Common myeloid progenitor, CD34-positive (primary cell): ENCODE measurements around the gene PRDM11.
"Not testable (repeated sequence)": the region's sequence is repeated elsewhere in the genome, so short reads cannot be mapped to it uniquely, and the experiment has no call there.

Source experiments
- CTCF ChIA-PET: fragments of 350-600 bp; sonication (Branson Sonifier 250); formaldehyde crosslinking; loops from one replicate; lab custom pipeline; 2021; ENCODE audit warnings: antibody characterized with exemption; lab: Charles Lee
- POLR2A ChIA-PET: fragments of 350-600 bp; sonication (Branson Sonifier 250); formaldehyde crosslinking; loops from one replicate; lab custom pipeline; 2021; ENCODE audit warnings: antibody characterized with exemption; lab: Charles Lee
- DNase-seq, 3 donors: peaks; one replicate each; pipeline versions ENCODE4 v3.0.0 to v3.0.0-alpha.2; 2013
- H3K27ac ChIP-seq, 2 experiments: 1 replicate in 1 of 2; 2 replicates in 1 of 2; pipeline ENCODE4 v1.7.0; 2013; ENCODE audit warnings: inconsistent platforms in 2 of 2, low read length in 2 of 2, mild to moderate bottlenecking in 2 of 2, low read depth in 1 of 2, moderate library complexity in 1 of 2; ENCODE audit not compliant: severe bottlenecking in 2 of 2, insufficient read depth in 1 of 2, poor library complexity in 1 of 2
- H3K27me3 ChIP-seq, 5 experiments: replicated peaks in 2 of 5; 1 replicate in 3 of 5; 2 replicates in 2 of 5; pipeline versions ENCODE4 v1.6.1 to v1.7.0; 2013; ENCODE audit warnings: low read length in 4 of 5, mild to moderate bottlenecking in 2 of 5, moderate library complexity in 2 of 5, inconsistent platforms in 1 of 5; ENCODE audit not compliant: insufficient read depth in 5 of 5, control insufficient read depth in 4 of 5
- H3K36me3 ChIP-seq, 4 experiments: 1 replicate in 2 of 4; 2 replicates in 2 of 4; pipeline versions ENCODE4 v1.6.1 to v1.7.0; 2013; ENCODE audit warnings: low read length in 3 of 4, control low read depth in 1 of 4, mild to moderate bottlenecking in 1 of 4; ENCODE audit not compliant: control insufficient read depth in 4 of 4, insufficient read depth in 4 of 4
- H3K4me1 ChIP-seq, 4 experiments: 1 replicate in 3 of 4; 2 replicates in 1 of 4; pipeline versions ENCODE4 v1.6.1 to v1.7.1; 2013; ENCODE audit warnings: low read length in 3 of 4, mild to moderate bottlenecking in 3 of 4, control low read depth in 1 of 4, inconsistent platforms in 1 of 4, moderate library complexity in 1 of 4; ENCODE audit not compliant: control insufficient read depth in 4 of 4, insufficient read depth in 4 of 4; ENCODE audit errors: control extremely low read depth in 1 of 4
- H3K4me3 ChIP-seq, 7 experiments: 1 replicate in 4 of 7; 2 replicates in 3 of 7; pipeline versions ENCODE4 v1.5.1 to v1.7.0; 2013; ENCODE audit warnings: mild to moderate bottlenecking in 7 of 7, low read length in 6 of 7, moderate library complexity in 6 of 7, inconsistent platforms in 2 of 7, low read depth in 2 of 7, control low read depth in 1 of 7; ENCODE audit not compliant: insufficient read depth in 4 of 7, control insufficient read depth in 1 of 7; ENCODE audit errors: extremely low read depth in 1 of 7
- H3K9me3 ChIP-seq, 5 experiments: 1 replicate in 4 of 5; 2 replicates in 1 of 5; pipeline versions ENCODE4 v1.6.1 to v1.7.1; 2013; ENCODE audit warnings: low read length in 4 of 5, mild to moderate bottlenecking in 2 of 5, inconsistent platforms in 1 of 5, low read depth in 1 of 5, moderate library complexity in 1 of 5; ENCODE audit not compliant: control insufficient read depth in 4 of 5, insufficient read depth in 2 of 5; ENCODE audit errors: control extremely low read depth in 1 of 5
- WGBS: methylation state at CpG from one replicate; pipeline ENCODE4 v1.1.5; 2013; ENCODE audit not compliant: insufficient coverage; 5-methylcytosine and 5-hydroxymethylcytosine counted together

Gene PRDM11

DNA sequence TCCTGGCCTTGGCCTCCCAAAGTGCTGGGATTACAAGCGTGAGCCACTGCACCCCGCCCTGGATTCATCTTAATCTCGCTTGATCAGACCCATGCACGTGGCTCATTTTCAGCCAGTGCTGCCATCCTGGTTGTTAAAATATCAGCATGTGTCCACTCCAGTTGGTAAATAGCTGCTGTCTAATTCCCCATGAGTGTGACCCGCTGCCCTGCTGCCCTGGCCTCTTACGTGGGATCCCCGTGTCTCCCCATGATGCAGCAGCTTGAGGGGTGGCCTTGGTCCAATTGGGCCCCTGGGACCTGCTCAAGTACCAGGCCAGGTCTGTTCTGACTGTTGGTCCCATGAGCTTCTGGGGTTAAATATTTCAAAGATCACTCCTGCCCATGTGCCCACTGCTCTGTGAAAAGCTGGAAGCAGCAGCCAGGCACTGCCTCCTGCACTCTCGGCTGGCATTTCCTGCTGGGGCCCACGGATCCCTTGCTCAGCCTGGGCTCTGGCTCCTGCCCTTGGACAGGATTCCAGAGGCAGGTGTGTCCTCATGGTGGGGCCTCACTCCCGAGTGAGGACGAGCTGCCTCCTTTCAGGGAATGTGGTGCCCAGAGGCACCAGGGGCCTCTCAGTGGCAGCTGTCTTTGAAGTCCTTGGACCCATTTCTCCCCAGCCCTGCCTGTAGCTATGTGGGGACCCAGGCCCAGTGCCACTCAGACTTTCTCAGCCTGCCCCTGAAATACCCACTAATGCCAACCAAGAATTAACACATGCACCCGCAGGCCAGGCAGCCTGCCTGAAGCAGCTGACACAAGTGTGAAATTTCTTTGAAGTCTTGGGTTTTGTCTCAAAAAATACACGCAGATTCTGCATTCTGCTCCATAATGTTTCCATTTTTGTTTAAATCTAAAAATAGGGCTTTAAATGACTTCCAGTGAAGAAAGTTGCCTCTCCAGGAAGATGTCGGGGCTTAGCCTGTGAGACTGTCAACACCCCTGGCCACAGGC lies 38.1 kb upstream of the PRDM11 start:
- 93% methylated on average over 13 of the region's 14 CpGs for WGBS
- CTCF ChIA-PET = interaction anchor here (0.9 to 29.2 kb wide), 14 partner anchors 10 to 232 kb away, joined by 3 to 1197 read pairs (median 4); no protein-coding TSS in a partner anchor
- Histone ChIP-seq H3K36me3 (no peaks in the 10 kb centered on the region), H3K4me1 (peaks cover 0 to 7% (median 0%) of the 10 kb centered on the region in 4 experiments), H3K27me3 (peaks cover 0 to 3% (median 0%) of the 10 kb centered on the region in 5 experiments), H3K27ac (no peak overlapping the region), H3K9me3 (no peaks in the 10 kb centered on the region), H3K4me3 (no peak overlapping the region)
- DNase-seq = no peak
- POLR2A ChIA-PET = no interaction called here

- no peak for DNase-seq
- ChIA-PET POLR2A (no interaction called here), CTCF (interaction anchor here (1.0 to 29.2 kb wide), 15 partner anchors 33 to 223 kb away, joined by 3 to 1197 read pairs (median 4); no protein-coding TSS in a partner anchor)
- peaks cover 0 to 7% (median 0%) of the 10 kb centered on the region in 4 experiments for H3K4me1 ChIP-seq
- H3K9me3 ChIP-seq = no peaks in the 10 kb centered on the region
- WGBS = 67% methylated on average over 2 of the region's 3 CpGs
- H3K4me3 ChIP-seq = no peak overlapping the region
- no peak overlapping the region for H3K27ac ChIP-seq
- peaks cover 0 to 3% (median 0%) of the 10 kb centered on the region in 5 experiments for H3K27me3 ChIP-seq
- H3K36me3 ChIP-seq = no peaks in the 10 kb centered on the region
Observed at GRCh38 chr11:45109400-45109799, 37.0 kb upstream of the PRDM11 start.

GRCh38 chr11:45110562-45110961 lies 35.9 kb upstream of the PRDM11 start:
- WGBS = 13% methylated on average over 7 of the region's 10 CpGs
- peaks cover 0 to 3% (median 0%) of the 10 kb centered on the region in 5 experiments for H3K27me3 ChIP-seq

GRCh38 chr11:45113807-45114206 lies 32.6 kb upstream of the PRDM11 start:
- peak in 1 of 3 donors; percentile 31 for DNase-seq
- POLR2A ChIA-PET = no interaction called here
- Histone ChIP-seq H3K27me3 (no peaks in the 10 kb centered on the region), H3K36me3 (no peaks in the 10 kb centered on the region), H3K9me3 (peaks cover 0 to 2% (median 0%) of the 10 kb centered on the region in 5 experiments), H3K4me3 (no peak overlapping the region), H3K27ac (no peak overlapping the region), H3K4me1 (no peaks in the 10 kb centered on the region)
- CTCF ChIA-PET = interaction anchor here (0.9 to 4.4 kb wide), 3 partner anchors 9 to 178 kb away, joined by 3 to 33 read pairs (median 12); no protein-coding TSS in a partner anchor

More at GRCh38 chr11:45110562-45110961, 35.9 kb upstream of the PRDM11 start:
- Histone ChIP-seq H3K36me3 (no peaks in the 10 kb centered on the region), H3K27ac (no peak overlapping the region), H3K4me1 (peaks cover 0 to 6% (median 0%) of the 10 kb centered on the region in 4 experiments), H3K9me3 (peaks cover 0 to 2% (median 0%) of the 10 kb centered on the region in 5 experiments), H3K4me3 (no peak overlapping the region)
- ChIA-PET CTCF (interaction anchor here (0.6 to 29.2 kb wide), 35 partner anchors 8 to 261 kb away, joined by 3 to 1197 read pairs (median 4); no protein-coding TSS in a partner anchor), POLR2A (no interaction called here)
- DNase-seq = peak; percentile 67 to 83 (median 74)

GRCh38 chr11:45127836-45128235 lies 18.6 kb upstream of the PRDM11 start:
- POLR2A ChIA-PET, H3K36me3 ChIP-seq, CTCF ChIA-PET, H3K9me3 ChIP-seq, H3K4me1 ChIP-seq, H3K27ac ChIP-seq, H3K4me3 ChIP-seq, DNase-seq, H3K27me3 ChIP-seq: not testable (repeated sequence)
- 92% methylated on average over 3 of the region's 9 CpGs for WGBS

DNA sequence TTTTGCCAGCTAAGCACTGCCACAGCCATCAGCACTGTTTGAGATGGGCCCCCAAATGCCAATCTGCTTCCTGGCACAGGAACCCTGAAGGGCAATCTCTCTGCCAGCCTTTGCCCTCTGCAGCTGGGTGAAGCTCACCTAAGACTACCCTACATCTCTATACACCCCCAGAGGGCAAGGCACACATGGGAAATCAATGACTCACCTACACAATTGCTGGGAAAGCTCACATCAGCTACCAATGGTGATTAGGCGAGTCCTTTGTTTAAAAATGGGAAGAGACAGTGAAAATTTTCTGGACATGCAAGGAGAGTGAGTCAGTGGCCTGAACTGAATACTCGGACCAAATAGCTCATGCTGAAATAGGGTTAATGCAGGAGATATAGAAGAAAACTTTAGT lies 12.6 kb upstream of the PRDM11 start:
- H3K27ac ChIP-seq = no peak overlapping the region
- peaks cover 0 to 12% (median 6%) of the 10 kb centered on the region in 5 experiments for H3K27me3 ChIP-seq
- H3K36me3 ChIP-seq = no peaks in the 10 kb centered on the region
- H3K4me1 ChIP-seq = no peaks in the 10 kb centered on the region
- ChIA-PET CTCF (interaction anchor here (0.9 to 1.8 kb wide), 7 partner anchors 9 to 48 kb away, joined by 3 to 4 read pairs (median 3); no protein-coding TSS in a partner anchor), POLR2A (no interaction called here)
- no peak overlapping the region for H3K4me3 ChIP-seq
- no peak for DNase-seq
- H3K9me3 ChIP-seq = peaks cover 0 to 8% (median 0%) of the 10 kb centered on the region in 5 experiments
- 95% methylated on average over 2 of the region's 2 CpGs for WGBS
